Measurements from ENCODE around the gene HS3ST3A1.

DNA sequence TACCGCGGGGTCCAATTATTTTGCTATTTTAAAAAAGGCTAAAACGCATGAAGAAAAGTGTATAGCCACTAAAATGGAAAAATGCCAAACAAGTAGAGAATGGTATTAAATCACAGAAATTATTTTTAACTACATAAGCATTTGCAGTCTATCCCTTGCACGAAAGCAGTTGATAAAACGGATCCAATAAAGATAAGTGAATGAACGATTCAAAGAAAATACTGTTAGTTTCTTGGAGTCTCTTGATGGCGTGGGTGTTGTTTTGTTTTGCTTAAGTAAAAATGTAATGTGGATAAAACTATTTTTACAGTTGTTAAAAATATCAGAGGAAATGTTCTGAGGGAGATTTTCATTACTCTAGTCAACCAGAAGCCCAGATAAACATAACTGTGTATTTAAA lies 9.3 kb downstream of the HS3ST3A1 start:
- TF ChIP-seq EZH2 (IDR thresholded peaks at IDR 0.05; ENCODE audit: insufficient read depth, poor library complexity, severe bottlenecking) (no peak), EZH2phosphoT487 (IDR thresholded peaks at IDR 0.05; ENCODE audit: insufficient read depth, low read depth) (no peak)

Measured in GM23248 (cell line).